Measurements from ENCODE around the gene RGS14.
A peak's percentile ranks its signal among the peaks of the same experiment; 100 is the strongest.

GRCh38 chr5:177312649-177313181 is 45.0 kb upstream of the RGS14 start:
- TF ChIP-seq EZH2phosphoT487 (IDR thresholded peaks at IDR 0.05; ENCODE audit: unreplicated experiment) = no peak
- TF ChIP-seq POLR2AphosphoS5 (IDR thresholded peaks at IDR 0.05; ENCODE audit: low read depth) = no peak
- no peak for TF ChIP-seq CREB1 (CRISPR knock-in tag; IDR thresholded peaks at IDR 0.05; ENCODE audit: low read depth)
- TF ChIP-seq, protein P1, sequence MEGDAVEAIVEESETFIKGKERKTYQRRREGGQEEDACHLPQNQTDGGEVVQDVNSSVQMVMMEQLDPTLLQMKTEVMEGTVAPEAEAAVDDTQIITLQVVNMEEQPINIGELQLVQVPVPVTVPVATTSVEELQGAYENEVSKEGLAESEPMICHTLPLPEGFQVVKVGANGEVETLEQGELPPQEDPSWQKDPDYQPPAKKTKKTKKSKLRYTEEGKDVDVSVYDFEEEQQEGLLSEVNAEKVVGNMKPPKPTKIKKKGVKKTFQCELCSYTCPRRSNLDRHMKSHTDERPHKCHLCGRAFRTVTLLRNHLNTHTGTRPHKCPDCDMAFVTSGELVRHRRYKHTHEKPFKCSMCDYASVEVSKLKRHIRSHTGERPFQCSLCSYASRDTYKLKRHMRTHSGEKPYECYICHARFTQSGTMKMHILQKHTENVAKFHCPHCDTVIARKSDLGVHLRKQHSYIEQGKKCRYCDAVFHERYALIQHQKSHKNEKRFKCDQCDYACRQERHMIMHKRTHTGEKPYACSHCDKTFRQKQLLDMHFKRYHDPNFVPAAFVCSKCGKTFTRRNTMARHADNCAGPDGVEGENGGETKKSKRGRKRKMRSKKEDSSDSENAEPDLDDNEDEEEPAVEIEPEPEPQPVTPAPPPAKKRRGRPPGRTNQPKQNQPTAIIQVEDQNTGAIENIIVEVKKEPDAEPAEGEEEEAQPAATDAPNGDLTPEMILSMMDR (conservative IDR thresholded peaks at IDR 0.05; ENCODE audit: low read depth in 2 of 2) = peak in 1 of 2 experiments; percentile 43; a peak in 3 of 4 replicates
- TF ChIP-seq EZH2 (IDR thresholded peaks at IDR 0.05; ENCODE audit: low read depth, unreplicated experiment) = no peak
- TF ChIP-seq REST (IDR thresholded peaks at IDR 0.05; ENCODE audit: unreplicated experiment) = no peak
- TF ChIP-seq ZNF331 (CRISPR knock-in tag; IDR thresholded peaks at IDR 0.05; ENCODE audit: low read depth) = no peak
- TF ChIP-seq, protein P2, sequence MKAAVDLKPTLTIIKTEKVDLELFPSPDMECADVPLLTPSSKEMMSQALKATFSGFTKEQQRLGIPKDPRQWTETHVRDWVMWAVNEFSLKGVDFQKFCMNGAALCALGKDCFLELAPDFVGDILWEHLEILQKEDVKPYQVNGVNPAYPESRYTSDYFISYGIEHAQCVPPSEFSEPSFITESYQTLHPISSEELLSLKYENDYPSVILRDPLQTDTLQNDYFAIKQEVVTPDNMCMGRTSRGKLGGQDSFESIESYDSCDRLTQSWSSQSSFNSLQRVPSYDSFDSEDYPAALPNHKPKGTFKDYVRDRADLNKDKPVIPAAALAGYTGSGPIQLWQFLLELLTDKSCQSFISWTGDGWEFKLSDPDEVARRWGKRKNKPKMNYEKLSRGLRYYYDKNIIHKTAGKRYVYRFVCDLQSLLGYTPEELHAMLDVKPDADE (IDR thresholded peaks at IDR 0.05) = no peak
- no peak for TF ChIP-seq NANOG (IDR thresholded peaks at IDR 0.05; ENCODE audit: borderline replicate concordance)
- no peak for TF ChIP-seq STAT1 (IDR thresholded peaks at IDR 0.05; ENCODE audit: unreplicated experiment)

Data from GM23338 (cell line).